GM18520 (cell line): ENCODE measurements around the gene APOBEC4.
A peak's percentile ranks its signal among the peaks of the same experiment; 100 is the strongest.

Experiments
- ATAC-seq: cut with Tn5 transposase; IDR thresholded peaks from one replicate; pipeline ENCODE4 v1.9.1; 2021; ENCODE audit not compliant: unreplicated experiment

APOBEC4 gene

GRCh38 chr1:183604038-183604808, 48.9 kb downstream of the APOBEC4 start:
- ATAC-seq, result no peak

- ATAC-seq, result no peak
Measured at GRCh38 chr1:183602510-183602909, 50.6 kb downstream of the APOBEC4 start.

GRCh38 chr1:183600634-183601033, 52.5 kb downstream of the APOBEC4 start:
- no peak for ATAC-seq

- no peak for ATAC-seq
Measured at GRCh38 chr1:183600136-183600535, 53.0 kb downstream of the APOBEC4 start.

- ATAC-seq, result peak; percentile 60
Measured at GRCh38 chr1:183598386-183598785, 54.7 kb downstream of the APOBEC4 start.

- no peak for ATAC-seq
Measured at GRCh38 chr1:183597656-183598347, 55.3 kb downstream of the APOBEC4 start.

- ATAC-seq, result no peak
Measured at GRCh38 chr1:183596500-183596899, 56.6 kb downstream of the APOBEC4 start.
